Thoracic aorta (tissue), 2 donors: ENCODE measurements around the gene AQP6. TPM values are rescaled to one million over a fixed set of nuclear protein-coding genes. Genes with fewer than 3 reads are reported as not detected.

ENCODE experiments used
- ATAC-seq: fragments of 150-250 bp; one replicate; pipeline ENCODE4 v1.8.0; 2017; ENCODE audit warnings: low read depth; ENCODE audit not compliant: insufficient number of reproducible peaks, low FRiP score
- DNase-seq: peaks from one replicate; pipeline ENCODE4 v3.0.0-alpha.2; 2020; ENCODE audit warnings: low spot score
- H3K27ac ChIP-seq, 2 donors: fragments of 200-600 bp; sonication (generic); 1 replicate in 1 of 2; 2 replicates in 1 of 2; pipeline ENCODE4 v1.5.1; 2016; ENCODE audit warnings: mild to moderate bottlenecking in 2 of 2, moderate library complexity in 2 of 2
- H3K27me3 ChIP-seq: fragments of 200-600 bp; sonication (generic); replicated peaks from 2 replicates; pipeline ENCODE4 v1.6.0; 2016; ENCODE audit warnings: mild to moderate bottlenecking; ENCODE audit not compliant: insufficient read depth
- H3K36me3 ChIP-seq: fragments of 200-600 bp; sonication (generic); one replicate; pipeline ENCODE4 v1.5.1; 2016
- H3K4me1 ChIP-seq, 2 donors: fragments of 200-600 bp; sonication (generic); 1 replicate in 1 of 2; 2 replicates in 1 of 2; pipeline versions ENCODE4 v1.5.1 to v1.6.0; 2016; ENCODE audit warnings: low read depth in 2 of 2, mild to moderate bottlenecking in 1 of 2; ENCODE audit not compliant: control insufficient read depth in 1 of 2
- H3K4me3 ChIP-seq: fragments of 200-600 bp; sonication (generic); 2 replicates; pipeline ENCODE4 v1.5.1; 2016; ENCODE audit warnings: mild to moderate bottlenecking
- H3K9me3 ChIP-seq: fragments of 200-600 bp; sonication (generic); 2 replicates; pipeline ENCODE4 v1.5.1; 2016
- CTCF ChIP-seq: fragments of 200-600 bp; sonication (generic); IDR thresholded peaks from one replicate; pipeline ENCODE4 v1.5.1; 2019; ENCODE audit warnings: antibody characterized with exemption
- total RNA-seq, 2 donors: library from RNA; depleted of rRNA; stranded (reverse); fragments of >200 nt; gene quantifications; one replicate each; pipeline versions ENCODE4 v1.1.0 to v1.2.3, GENCODE V29; 2016

AQP6 gene
- total RNA-seq, 2 donors from 2014 or later = not detected

GRCh38 chr12:49973361-49973830 lies 649 bp downstream of the AQP6 start:
- no peak overlapping the region for H3K27ac ChIP-seq
- ATAC-seq (no peak), DNase-seq (no peak)
- peaks cover 9 to 24% of the 10 kb centered on the region in 2 donors for H3K4me1 ChIP-seq
- no peaks in the 10 kb centered on the region for H3K36me3 ChIP-seq
- no peak for TF ChIP-seq CTCF
- H3K4me3 ChIP-seq = no peak overlapping the region
- no peaks in the 10 kb centered on the region for H3K9me3 ChIP-seq
- H3K27me3 ChIP-seq = no peaks in the 10 kb centered on the region

GRCh38 chr12:49974231-49974675 lies 1.5 kb downstream of the AQP6 start:
- Histone ChIP-seq H3K9me3 (no peaks in the 10 kb centered on the region), H3K27ac (peak overlapping the region; percentile 4 to 5), H3K27me3 (no peaks in the 10 kb centered on the region), H3K4me1 (peaks cover 9 to 24% of the 10 kb centered on the region in 2 donors), H3K36me3 (no peaks in the 10 kb centered on the region), H3K4me3 (peak overlapping the region; percentile 47)
- DNase-seq (no peak), ATAC-seq (no peak)
- TF ChIP-seq CTCF = peak; percentile 40

- no peaks in the 10 kb centered on the region for H3K36me3 ChIP-seq
- ATAC-seq (peak; percentile 20), DNase-seq (no peak)
- H3K4me1 ChIP-seq = peaks cover 9 to 24% of the 10 kb centered on the region in 2 donors
- H3K9me3 ChIP-seq = no peaks in the 10 kb centered on the region
- peak overlapping the region; percentile 4 to 5 for H3K27ac ChIP-seq
- TF ChIP-seq CTCF = no peak
- peak overlapping the region; percentile 47 for H3K4me3 ChIP-seq
- no peaks in the 10 kb centered on the region for H3K27me3 ChIP-seq
Measured at GRCh38 chr12:49974677-49975317, 2.0 kb downstream of the AQP6 start.

GRCh38 chr12:49975318-49975761 lies 2.6 kb downstream of the AQP6 start:
- DNase-seq (no peak), ATAC-seq (no peak)
- Histone ChIP-seq H3K36me3 (no peaks in the 10 kb centered on the region), H3K27ac (peak overlapping the region; percentile 4 to 5), H3K4me3 (peak overlapping the region; percentile 47), H3K9me3 (no peaks in the 10 kb centered on the region), H3K4me1 (peaks cover 9 to 24% of the 10 kb centered on the region in 2 donors), H3K27me3 (no peaks in the 10 kb centered on the region)
- no peak for TF ChIP-seq CTCF

- peaks cover 9 to 24% of the 10 kb centered on the region in 2 donors for H3K4me1 ChIP-seq
- no peaks in the 10 kb centered on the region for H3K27me3 ChIP-seq
- H3K36me3 ChIP-seq = no peaks in the 10 kb centered on the region
- DNase-seq = no peak
- no peak for TF ChIP-seq CTCF
- no peak for ATAC-seq
- no peaks in the 10 kb centered on the region for H3K9me3 ChIP-seq
- H3K27ac ChIP-seq = no peak overlapping the region
- H3K4me3 ChIP-seq = no peak overlapping the region
Measured at GRCh38 chr12:49976557-49976956, 3.8 kb downstream of the AQP6 start.
